GM19328 (cell line): ENCODE results near the gene PNMA3.
"Not testable (repeated sequence)": the region's sequence is repeated elsewhere in the genome, so short reads cannot be mapped to it uniquely, and the experiment has no call there.

Source experiments
- ATAC-seq: cut with Tn5 transposase; IDR thresholded peaks from one replicate; pipeline ENCODE4 v1.9.1; 2021; ENCODE audit warnings: mild to moderate bottlenecking, moderate library complexity; ENCODE audit not compliant: unreplicated experiment

PNMA3 gene

DNA sequence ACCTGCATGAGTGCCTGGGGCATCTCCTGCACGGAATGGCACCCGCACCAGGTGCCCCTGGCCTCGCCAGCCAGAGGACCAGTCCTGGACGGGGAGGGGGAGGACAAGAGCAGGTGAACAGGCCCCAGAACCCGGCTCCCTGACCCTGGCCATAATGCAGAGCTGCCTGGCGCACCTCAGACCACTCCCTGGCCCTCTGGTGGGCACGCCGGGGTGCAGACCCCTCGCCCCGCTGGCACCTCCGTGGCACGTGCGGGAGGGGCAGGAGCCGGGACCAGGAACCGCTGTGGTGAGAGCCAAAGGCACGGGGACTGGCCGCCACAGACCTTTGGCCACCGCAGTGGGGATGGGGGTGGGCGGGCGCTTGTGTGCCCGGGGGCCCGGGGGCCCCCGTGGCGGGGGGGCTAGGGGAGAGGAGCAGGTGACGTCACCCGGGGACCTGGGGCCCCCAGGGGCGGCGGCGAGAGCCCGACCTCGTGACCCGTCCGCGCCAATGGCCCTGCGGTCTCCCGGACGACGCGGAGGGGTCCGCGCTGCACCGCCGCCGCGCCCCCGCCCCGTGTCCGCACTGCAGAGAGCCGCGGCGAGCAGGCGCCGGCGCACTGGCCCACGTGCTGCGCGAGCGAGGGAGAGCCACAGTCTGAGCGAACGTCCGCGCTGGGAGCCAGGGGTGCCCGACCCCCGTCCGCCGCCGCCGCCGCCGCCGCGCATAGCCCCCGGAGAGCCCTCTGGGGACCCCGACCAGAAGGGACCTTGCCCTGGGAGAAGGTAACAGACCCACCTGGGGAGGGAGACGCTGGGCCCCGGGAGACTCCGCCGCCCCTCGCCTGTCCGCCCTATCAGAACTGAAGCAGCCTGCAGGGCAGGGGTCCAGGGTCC is at the start of gene PNMA3:
TSS of gene PNMA3 (plus strand) at position 600 of the 879 bp plus-strand sequence. CDS start 586 bp downstream, outside the sequence.
- no peak for ATAC-seq

DNA sequence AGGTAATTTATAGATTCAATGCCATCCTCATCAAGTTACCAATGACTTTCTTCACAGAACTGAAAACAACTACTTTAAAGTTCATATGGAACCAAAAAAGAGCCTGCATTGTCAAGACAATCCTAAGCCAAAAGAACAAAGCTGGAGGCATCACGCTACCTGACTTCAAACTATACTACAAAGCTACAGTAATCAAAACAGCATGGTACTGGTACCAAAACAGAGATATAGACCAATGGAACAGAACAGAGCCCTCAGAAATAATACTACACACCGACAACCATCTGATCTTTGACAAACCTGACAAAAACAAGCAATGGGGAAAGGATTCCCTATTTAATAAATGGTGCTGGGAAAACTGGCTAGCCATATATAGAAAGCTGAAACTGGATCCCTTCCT is 39.1 kb upstream of the PNMA3 start:
- not testable (repeated sequence) for ATAC-seq

DNA sequence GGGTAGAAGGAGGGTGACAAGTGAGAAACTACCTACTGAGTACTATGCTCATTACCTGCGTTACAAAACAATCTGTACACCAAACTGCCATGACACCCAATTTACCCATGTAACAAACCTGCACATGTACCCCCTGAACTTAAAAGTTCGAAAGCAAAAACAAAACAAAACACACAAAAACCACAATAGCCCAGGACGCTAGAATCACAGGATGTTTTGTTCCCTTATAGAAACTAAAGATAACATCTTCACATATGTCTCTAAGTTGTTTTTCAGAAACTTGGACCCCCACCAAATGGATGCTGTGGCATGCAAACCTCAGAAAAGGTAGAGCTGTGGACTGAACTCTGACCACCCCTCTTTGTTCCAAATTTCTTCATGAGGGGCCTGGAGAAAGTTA is 37.1 kb upstream of the PNMA3 start:
- no peak for ATAC-seq

DNA sequence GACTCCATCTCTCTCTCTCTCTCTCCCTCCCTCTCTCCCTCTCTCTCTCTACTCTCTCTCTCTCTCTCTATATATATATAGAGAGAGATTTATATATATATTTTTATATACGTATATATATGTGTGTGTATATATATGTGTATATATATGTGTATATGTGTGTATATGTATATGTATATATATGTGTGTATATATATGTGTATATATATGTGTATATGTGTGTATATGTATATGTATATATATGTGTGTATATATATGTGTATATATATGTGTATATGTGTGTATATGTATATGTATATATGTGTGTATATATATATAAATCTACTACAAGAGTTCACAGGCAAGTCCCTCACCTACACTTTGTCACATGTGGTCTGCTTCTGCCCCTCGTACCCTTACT is 29.8 kb upstream of the PNMA3 start:
- ATAC-seq: not testable (repeated sequence)

GRCh38 chrX:153028487-153028886 is 27.8 kb upstream of the PNMA3 start:
- not testable (repeated sequence) for ATAC-seq

GRCh38 chrX:153029162-153029561 is 27.1 kb upstream of the PNMA3 start:
- ATAC-seq: no peak

DNA sequence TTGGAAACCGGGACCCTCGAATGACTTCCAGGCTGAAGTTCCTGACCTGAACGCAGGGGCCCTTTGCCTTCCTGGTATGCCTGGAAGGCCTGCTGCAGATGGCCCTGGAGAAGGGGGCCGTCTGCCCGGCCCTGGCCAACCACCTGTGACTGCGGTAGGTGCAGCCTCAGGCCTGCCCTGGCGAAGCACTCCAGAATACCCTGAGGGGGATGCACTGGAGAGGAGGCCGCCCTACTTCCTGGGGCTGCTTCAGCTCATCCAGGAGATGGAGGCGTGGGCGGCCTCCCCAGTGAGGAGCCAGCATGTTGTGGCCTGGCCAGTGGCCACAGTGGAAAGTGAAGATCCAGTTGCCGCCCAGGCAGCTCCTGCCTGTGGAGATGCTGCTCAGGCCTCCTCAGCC is 26.4 kb upstream of the PNMA3 start:
- ATAC-seq: no peak

- no peak for ATAC-seq
Observed at GRCh38 chrX:153030801-153031200, 25.5 kb upstream of the PNMA3 start.

DNA sequence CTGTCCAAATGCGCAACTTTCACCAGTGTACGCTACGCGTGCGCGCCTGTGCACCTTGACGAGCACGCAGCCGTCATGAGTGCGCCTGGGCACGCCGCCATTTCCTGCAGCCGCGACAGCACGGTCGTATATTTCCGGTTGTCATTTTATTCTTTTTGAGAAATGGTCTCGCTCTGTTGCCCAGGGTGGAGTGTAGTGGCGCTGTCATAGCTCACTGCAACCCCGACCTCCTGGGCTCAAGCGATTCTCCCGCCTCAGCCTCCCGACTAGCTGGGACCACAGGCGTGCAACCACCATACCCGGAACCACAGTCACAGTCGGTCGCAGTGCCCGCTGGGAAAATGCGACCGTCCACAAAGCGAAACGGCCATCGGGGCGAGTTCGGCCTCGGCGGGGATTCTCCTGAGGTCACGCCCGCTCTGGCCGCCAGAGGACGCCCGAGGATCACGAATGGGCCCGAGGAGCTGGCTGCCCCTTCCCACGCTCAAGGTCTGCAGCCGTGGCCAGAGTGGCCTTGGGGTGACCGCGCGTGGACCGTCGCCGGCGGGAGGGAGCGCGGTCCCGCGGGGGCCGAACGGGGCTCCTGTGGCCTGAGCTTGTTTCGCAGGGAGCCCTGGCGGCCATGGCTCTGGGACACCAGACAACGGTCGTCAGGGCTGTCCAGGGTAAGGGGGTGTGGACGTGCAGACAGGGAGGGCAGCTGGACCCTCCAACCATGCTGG is 23.7 kb upstream of the PNMA3 start:
- no peak for ATAC-seq

DNA sequence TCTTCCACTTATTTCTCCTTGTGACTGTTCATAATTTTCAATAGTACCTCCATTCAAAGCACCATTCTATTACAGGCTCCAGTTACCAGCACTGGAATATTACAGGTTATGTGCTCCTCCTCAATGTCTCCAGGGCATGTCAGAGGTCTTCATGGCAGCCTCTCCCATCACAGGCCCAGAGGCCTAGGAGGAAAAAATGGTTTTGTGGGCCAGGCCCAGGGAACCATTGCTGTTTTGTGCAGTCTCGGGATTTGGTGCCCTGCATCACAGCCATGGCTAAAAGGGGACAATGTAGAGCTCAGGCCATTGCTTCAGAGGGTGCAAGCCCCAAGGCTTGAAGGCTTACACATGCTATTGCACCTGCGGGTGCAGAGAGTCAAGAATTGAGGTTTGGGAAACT is 7.2 kb upstream of the PNMA3 start:
- no peak for ATAC-seq

- ATAC-seq: no peak
Observed at GRCh38 chrX:153052534-153052933, 3.7 kb upstream of the PNMA3 start.

DNA sequence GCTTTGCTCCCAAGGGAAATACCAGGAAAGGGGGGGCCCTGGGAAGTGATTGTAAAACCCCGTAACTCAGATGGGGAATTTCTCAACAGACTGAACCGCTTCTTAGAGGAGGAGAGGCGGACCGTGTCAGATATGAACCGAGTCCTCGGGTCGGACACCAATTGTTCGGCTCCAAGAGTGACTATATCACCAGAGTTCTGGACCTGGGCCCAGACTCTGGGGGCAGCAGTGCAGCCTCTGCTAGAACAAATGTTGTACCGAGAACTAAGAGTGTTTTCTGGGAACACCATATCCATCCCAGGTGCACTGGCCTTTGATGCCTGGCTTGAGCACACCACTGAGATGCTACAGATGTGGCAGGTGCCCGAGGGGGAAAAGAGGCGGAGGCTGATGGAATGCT is 1.0 kb downstream of the PNMA3 start:
- ATAC-seq: no peak

- ATAC-seq: no peak
Observed at GRCh38 chrX:153059191-153060094, 3.2 kb downstream of the PNMA3 start.

DNA sequence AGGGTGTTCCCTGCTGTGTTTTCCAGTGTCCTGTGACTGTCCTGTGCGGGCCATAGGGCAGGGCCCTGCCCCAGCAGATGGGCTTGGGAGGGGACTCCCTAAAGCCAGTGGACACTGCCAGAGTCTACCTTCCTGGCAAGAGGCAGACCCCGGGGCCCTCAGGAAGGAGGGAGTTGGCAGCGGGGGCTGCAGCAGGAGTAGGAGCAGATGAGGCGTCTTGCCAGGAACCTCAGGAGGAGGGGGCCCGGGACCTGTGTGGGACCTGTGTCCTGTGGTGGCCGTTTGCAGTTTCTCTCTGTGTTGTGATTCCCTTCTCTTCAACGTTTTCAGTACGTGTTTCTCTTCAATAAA is 3.8 kb downstream of the PNMA3 start:
- ATAC-seq: no peak

- no peak for ATAC-seq
Observed at GRCh38 chrX:153061732-153062131, 5.5 kb downstream of the PNMA3 start.

- ATAC-seq: no peak
Observed at GRCh38 chrX:153063315-153063714, 7.0 kb downstream of the PNMA3 start.

DNA sequence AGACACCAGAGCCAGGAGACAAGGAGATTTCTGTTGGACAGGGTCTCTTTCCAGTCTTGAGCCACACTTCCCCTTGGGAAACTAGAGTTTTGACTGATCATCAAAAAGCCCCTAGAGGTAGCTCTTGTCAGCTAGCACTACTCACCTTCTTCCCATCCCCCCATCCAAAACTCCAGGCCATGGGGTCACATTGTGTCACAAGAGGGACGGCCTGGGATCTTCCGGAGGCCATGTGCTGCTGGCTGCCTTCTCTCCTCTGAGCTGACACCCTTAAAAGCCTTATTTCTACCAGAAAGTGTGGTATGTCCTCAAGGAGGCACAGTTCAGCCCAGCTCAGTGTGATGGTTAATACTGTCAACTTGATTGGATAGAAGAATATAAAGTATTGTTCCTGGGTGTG is 7.8 kb downstream of the PNMA3 start:
- no peak for ATAC-seq

GRCh38 chrX:153065389-153065788 is 9.1 kb downstream of the PNMA3 start:
- no peak for ATAC-seq

DNA sequence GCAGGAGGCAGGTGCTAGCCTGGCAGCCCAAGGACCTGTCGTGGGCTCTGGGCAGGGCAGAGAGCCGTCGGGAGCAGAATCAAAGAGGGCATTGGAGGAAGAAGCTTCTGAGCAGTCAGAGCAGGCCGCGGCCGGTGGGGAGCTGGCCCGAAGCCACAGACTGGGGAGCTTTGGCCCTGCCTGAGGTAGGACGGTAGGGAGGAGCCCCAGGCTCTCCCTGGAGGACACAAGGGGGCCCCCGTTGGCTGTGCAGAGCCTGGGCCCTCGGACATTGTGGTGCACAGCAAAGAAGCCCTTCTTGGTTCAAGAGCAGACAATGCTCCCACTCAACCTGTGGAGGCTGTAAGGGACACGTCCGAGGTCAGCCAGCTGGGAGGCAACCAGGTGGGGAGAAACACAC is 10.1 kb downstream of the PNMA3 start:
- not testable (repeated sequence) for ATAC-seq

DNA sequence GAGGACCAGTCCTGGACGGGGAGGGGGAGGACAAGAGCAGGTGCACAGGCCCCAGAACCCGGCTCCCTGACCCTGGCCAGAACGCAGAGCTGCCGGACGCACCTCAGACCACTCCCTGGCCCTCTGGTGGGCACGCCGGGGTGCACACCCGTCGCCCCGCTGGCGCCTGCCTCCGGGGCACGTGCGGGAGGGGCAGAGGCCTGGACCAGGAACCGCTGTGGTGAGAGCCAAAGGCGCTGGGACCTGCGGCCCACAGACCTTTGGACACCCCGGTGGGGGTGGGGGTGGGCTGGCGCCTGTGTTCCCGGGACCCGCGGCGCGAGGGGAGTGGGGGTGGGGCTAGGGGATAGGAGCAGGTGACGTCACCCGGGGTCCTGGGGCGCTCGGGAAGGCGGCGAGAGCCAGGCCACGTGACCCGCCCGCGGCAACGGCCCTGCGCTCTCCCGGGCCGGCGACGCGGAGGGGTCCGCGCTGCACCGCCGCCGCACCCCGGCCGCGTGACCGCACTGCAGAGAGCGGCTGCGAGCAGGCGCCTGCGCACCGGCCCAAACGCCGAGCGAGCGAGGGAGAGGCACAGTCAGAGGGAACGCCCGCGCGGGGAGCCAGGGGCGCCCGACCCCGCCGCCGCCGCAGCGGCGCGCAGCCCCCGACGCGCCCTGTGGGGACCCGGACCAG is 15.8 kb downstream of the PNMA3 start, which contains the start of gene PNMA6A:
TSS of gene PNMA6A (plus strand) at position 546 of the 675 bp plus-strand sequence. CDS start 609 bp downstream, outside the sequence.
- not testable (repeated sequence) for ATAC-seq
